Caco-2 (cell line): ENCODE results near the gene SRPK1. TPM values are rescaled to one million over a fixed set of nuclear protein-coding genes. Genes with fewer than 3 reads are reported as not detected.
"Not testable (repeated sequence)": the region's sequence is repeated elsewhere in the genome, so short reads cannot be mapped to it uniquely, and the experiment has no call there.

Source experiments
- BruUV-seq: library from RNA; stranded (reverse); fragments of 400-500 nt; replicated peaks from 2 replicates; lab custom pipeline; 2021; lab: Mats Ljungman, UMichigan
- CTCF ChIA-PET: fragments of 300-600 bp; sonication (Branson Sonifier 250); formaldehyde crosslinking; loops from one replicate; lab custom pipeline; 2022; ENCODE audit warnings: antibody characterized with exemption; lab: Charles Lee
- POLR2A ChIA-PET: fragments of 300-600 bp; sonication (Branson Sonifier 250); formaldehyde crosslinking; loops from one replicate; lab custom pipeline; 2022; ENCODE audit warnings: antibody characterized with exemption; lab: Charles Lee
- DNase-seq, 2 experiments: peaks; one replicate each; pipeline versions ENCODE4 v3.0.0 to v3.0.0-alpha.2; 2020 to 2022
- H3K27me3 ChIP-seq: replicated peaks from 2 replicates; pipeline ENCODE4 v1.6.0; 2011; ENCODE audit warnings: low read length; ENCODE audit not compliant: control insufficient read depth, insufficient read depth
- H3K36me3 ChIP-seq: 2 replicates; pipeline ENCODE4 v1.5.1; 2011; ENCODE audit warnings: low read length; ENCODE audit not compliant: control insufficient read depth, insufficient read depth
- H3K4me1 ChIP-seq: fragments of 250-450 bp; sonication (Bioruptor Pico); 2 replicates; pipeline ENCODE4 v1.5.1; 2020; ENCODE audit warnings: mild to moderate bottlenecking
- H3K4me3 ChIP-seq: 2 replicates; pipeline ENCODE4 v1.5.1; 2011; ENCODE audit warnings: low read depth, mild to moderate bottlenecking, control low read depth, low read length
- H3K9me3 ChIP-seq: fragments of 250-450 bp; sonication (Bioruptor Pico); 2 replicates; pipeline ENCODE4 v1.5.1; 2020; ENCODE audit warnings: mild to moderate bottlenecking, moderate library complexity
- H3K27ac Mint-ChIP-seq: one replicate; pipeline ENCODE4 v1.8.0; 2022; ENCODE audit warnings: mixed read lengths; ENCODE audit not compliant: unreplicated experiment
- H3K27me3 Mint-ChIP-seq: one replicate; pipeline ENCODE4 v1.8.0; 2022; ENCODE audit warnings: mixed read lengths; ENCODE audit not compliant: insufficient read depth, unreplicated experiment
- H3K36me3 Mint-ChIP-seq: one replicate; pipeline ENCODE4 v1.8.0; 2022; ENCODE audit warnings: mild to moderate bottlenecking, mixed read lengths; ENCODE audit not compliant: insufficient read depth, unreplicated experiment
- H3K4me1 Mint-ChIP-seq: one replicate; pipeline ENCODE4 v1.8.0; 2022; ENCODE audit warnings: low read depth, mixed read lengths; ENCODE audit not compliant: unreplicated experiment
- H3K4me3 Mint-ChIP-seq: one replicate; pipeline ENCODE4 v1.8.0; 2022; ENCODE audit warnings: mild to moderate bottlenecking, moderate library complexity, mixed read lengths; ENCODE audit not compliant: unreplicated experiment
- H3K9me3 Mint-ChIP-seq: one replicate; pipeline ENCODE4 v1.8.0; 2022; ENCODE audit warnings: mixed read lengths; ENCODE audit not compliant: unreplicated experiment
- intact Hi-C: fragments of 100-400 bp; cut with micrococcal nuclease; formaldehyde crosslinking; loops from one replicate; pipeline ENCODE4 v1.10.0; 2022; ENCODE audit not compliant: unreplicated experiment
- total RNA-seq: library from RNA; stranded (reverse); gene quantifications from 2 replicates; pipeline ENCODE4 v1.2.3, GENCODE V29; 2022
- TF ChIP-seq, protein P1 (sequence below), 2 experiments: fragments of 200-600 bp in 1 of 2; IDR thresholded peaks; 1 replicate in 1 of 2; 2 replicates in 1 of 2; pipeline versions ENCODE4 v1.5.1 to v1.8.0; 2011 to 2022; ENCODE audit warnings: antibody characterized with exemption in 1 of 2, control low read depth in 1 of 2, inconsistent platforms in 1 of 2, low read depth in 1 of 2, low read length in 1 of 2, mild to moderate bottlenecking in 1 of 2, moderate library complexity in 1 of 2; ENCODE audit not compliant: insufficient read depth in 1 of 2, severe bottlenecking in 1 of 2, unreplicated experiment in 1 of 2

The SRPK1 gene
- total RNA-seq, 1 experiment from 2014 or later = 114 TPM

DNA sequence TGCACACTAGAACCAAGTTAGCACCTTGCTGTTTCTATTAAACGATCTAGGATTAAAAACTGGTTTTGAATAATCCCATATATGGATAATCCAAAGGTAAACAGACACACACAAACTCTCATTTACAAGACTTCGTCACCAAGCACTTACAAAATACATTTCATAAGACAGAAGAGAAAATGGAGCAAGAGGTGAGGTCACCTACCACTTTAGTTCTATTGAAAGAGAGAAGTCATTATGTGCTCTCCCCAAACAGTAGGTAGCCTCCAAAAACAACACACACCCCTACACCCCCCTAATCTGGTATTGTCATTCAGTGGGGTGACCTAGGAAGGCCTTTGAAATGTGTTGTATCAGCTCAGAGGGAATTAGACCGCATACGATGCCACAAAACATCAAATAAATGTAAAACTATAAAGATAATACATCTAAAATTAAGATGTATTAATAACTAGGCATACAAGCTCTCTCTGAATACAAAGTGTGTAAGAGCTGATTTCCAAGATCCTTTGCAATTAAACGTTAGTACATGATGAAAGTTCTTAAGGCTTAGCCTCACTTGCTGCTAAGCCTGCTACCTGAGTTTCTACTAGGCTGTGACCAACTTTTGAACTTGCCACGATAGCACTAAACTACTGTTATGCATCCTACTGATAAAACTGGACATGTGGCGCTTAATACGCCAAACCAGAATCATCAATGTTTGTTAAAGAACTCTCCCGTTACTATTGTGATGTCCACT, 1.6 kb downstream of the SRPK1 start:
- CTCF ChIA-PET = interaction anchor here (0.6 kb wide), 1 partner anchor 62 kb away, joined by 3 read pairs; no protein-coding TSS in a partner anchor
- Histone ChIP-seq H3K27me3 (no peaks in the 10 kb centered on the region), H3K4me1 (peaks cover 20% of the 10 kb centered on the region), H3K36me3 (no peaks in the 10 kb centered on the region), H3K9me3 (no peaks in the 10 kb centered on the region), H3K4me3 (peak overlapping the region; percentile 69)
- Mint-ChIP-seq H3K4me1 (peaks cover 34% of the 10 kb centered on the region), H3K9me3 (no peaks in the 10 kb centered on the region), H3K4me3 (peak overlapping the region; percentile 97), H3K36me3 (peaks cover 43% of the 10 kb centered on the region), H3K27ac (peak overlapping the region; percentile 97), H3K27me3 (no peaks in the 10 kb centered on the region)
- intact Hi-C loops = no loop called here
- POLR2A ChIA-PET = no interaction called here
- TSS peak; percentile 38 for BruUV-seq
- DNase-seq = no peak
- TF ChIP-seq, protein P1, sequence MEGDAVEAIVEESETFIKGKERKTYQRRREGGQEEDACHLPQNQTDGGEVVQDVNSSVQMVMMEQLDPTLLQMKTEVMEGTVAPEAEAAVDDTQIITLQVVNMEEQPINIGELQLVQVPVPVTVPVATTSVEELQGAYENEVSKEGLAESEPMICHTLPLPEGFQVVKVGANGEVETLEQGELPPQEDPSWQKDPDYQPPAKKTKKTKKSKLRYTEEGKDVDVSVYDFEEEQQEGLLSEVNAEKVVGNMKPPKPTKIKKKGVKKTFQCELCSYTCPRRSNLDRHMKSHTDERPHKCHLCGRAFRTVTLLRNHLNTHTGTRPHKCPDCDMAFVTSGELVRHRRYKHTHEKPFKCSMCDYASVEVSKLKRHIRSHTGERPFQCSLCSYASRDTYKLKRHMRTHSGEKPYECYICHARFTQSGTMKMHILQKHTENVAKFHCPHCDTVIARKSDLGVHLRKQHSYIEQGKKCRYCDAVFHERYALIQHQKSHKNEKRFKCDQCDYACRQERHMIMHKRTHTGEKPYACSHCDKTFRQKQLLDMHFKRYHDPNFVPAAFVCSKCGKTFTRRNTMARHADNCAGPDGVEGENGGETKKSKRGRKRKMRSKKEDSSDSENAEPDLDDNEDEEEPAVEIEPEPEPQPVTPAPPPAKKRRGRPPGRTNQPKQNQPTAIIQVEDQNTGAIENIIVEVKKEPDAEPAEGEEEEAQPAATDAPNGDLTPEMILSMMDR (IDR thresholded peaks at IDR 0.05; ENCODE audit: insufficient read depth in 1 of 2, low read depth in 1 of 2, low read length in 1 of 2, severe bottlenecking in 1 of 2, unreplicated experiment in 1 of 2) = no peak

DNA sequence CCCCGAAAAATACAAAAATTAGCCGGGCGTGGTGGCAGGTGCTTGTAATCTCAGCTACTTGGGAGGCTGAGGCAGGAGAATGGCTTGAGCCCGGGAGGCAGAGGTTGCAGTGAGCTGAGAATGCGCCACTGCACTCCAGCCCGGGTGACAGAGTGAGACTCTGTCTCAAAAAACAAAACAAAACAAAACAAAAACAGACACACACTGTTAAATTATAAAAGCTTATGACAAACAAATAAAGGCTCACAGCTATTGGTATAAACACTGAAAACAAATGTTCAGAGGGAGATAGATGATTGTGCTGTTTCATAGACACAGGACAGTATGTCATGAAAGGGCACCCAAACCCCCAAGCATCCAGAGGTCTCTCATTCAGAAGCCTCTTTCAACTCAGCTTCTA, 4.0 kb downstream of the SRPK1 start:
- intact Hi-C loops, POLR2A ChIA-PET, H3K4me3 Mint-ChIP-seq: not testable (repeated sequence)

DNA sequence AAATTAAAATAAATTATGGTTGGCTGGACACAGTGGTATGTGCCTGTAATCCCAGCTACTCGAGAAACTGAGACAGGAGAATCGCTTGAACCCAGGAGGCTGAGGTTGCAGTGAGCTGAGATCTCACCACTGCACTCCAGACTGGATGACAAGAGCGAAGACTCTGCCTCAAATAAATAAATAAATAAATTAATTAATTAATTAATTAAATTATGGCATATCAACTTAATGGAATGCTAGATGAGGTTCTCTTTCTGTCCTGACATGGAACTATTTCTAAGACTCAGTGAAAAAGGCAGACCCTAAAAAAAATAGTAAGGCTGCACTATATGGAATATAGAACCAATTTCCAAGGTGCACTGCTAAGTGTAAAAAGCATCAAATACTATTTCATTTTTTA, 4.8 kb downstream of the SRPK1 start:
- intact Hi-C loops = no loop called here
- POLR2A ChIA-PET = no interaction called here
- no peak for DNase-seq
- no peaks in the 10 kb centered on the region for H3K27me3 ChIP-seq
- H3K36me3 Mint-ChIP-seq = peaks cover 75% of the 10 kb centered on the region
- BruUV-seq = no TSS peak
- TF ChIP-seq, protein P1 (IDR thresholded peaks at IDR 0.05; ENCODE audit: insufficient read depth in 1 of 2, low read depth in 1 of 2, low read length in 1 of 2, severe bottlenecking in 1 of 2, unreplicated experiment in 1 of 2) = no peak
- H3K36me3 ChIP-seq = 0 out of 2 replicates have a peak, but pooled peaks cover 2% of the 10 kb centered on the region
- H3K4me1 Mint-ChIP-seq = peaks cover 13% of the 10 kb centered on the region
- CTCF ChIA-PET = no interaction called here
- no peak overlapping the region for H3K27ac Mint-ChIP-seq
- peaks cover 4% of the 10 kb centered on the region for H3K9me3 ChIP-seq
- no peaks in the 10 kb centered on the region for H3K27me3 Mint-ChIP-seq
- no peaks in the 10 kb centered on the region for H3K9me3 Mint-ChIP-seq
- H3K4me1 ChIP-seq = peaks cover 5% of the 10 kb centered on the region; the same call in 1 of the 2 replicates
- H3K4me3 Mint-ChIP-seq = no peak overlapping the region
- H3K4me3 ChIP-seq = no peak overlapping the region

More for the DNA sequence above, 4.0 kb downstream of the SRPK1 start:
- H3K36me3 ChIP-seq, H3K27ac Mint-ChIP-seq, BruUV-seq, CTCF ChIA-PET, DNase-seq, H3K4me3 ChIP-seq, H3K4me1 ChIP-seq, H3K9me3 ChIP-seq, H3K9me3 Mint-ChIP-seq, H3K27me3 ChIP-seq, H3K27me3 Mint-ChIP-seq: not testable (repeated sequence)
- Mint-ChIP-seq H3K36me3 (peaks cover 67% of the 10 kb centered on the region), H3K4me1 (peaks cover 18% of the 10 kb centered on the region)
